Muscle layer of duodenum (tissue), 2 donors: ENCODE measurements around the gene LGALS13.

ENCODE experiments used
- H3K27ac ChIP-seq: one replicate; pipeline ENCODE4 v1.7.0; 2013; ENCODE audit warnings: mild to moderate bottlenecking, low read length
- H3K27me3 ChIP-seq: one replicate; pipeline ENCODE4 v1.7.0; 2013; ENCODE audit warnings: low read depth, mild to moderate bottlenecking, control low read depth, low read length
- H3K36me3 ChIP-seq, 2 donors: one replicate each; pipeline ENCODE4 v1.7.0; 2013; ENCODE audit warnings: low read length in 2 of 2, control low read depth in 1 of 2, mild to moderate bottlenecking in 1 of 2; ENCODE audit not compliant: insufficient read depth in 2 of 2, control insufficient read depth in 1 of 2
- H3K4me1 ChIP-seq, 2 donors: one replicate each; pipeline ENCODE4 v1.7.0; 2013; ENCODE audit warnings: low read length in 2 of 2, mild to moderate bottlenecking in 2 of 2, control low read depth in 1 of 2, moderate library complexity in 1 of 2; ENCODE audit not compliant: insufficient read depth in 2 of 2, control insufficient read depth in 1 of 2
- H3K4me3 ChIP-seq, 2 donors: one replicate each; pipeline ENCODE4 v1.7.0; 2013; ENCODE audit warnings: low read length in 2 of 2, low read depth in 1 of 2, mild to moderate bottlenecking in 1 of 2
- H3K9me3 ChIP-seq, 2 donors: one replicate each; pipeline ENCODE4 v1.7.0; 2013; ENCODE audit warnings: low read length in 2 of 2, control low read depth in 1 of 2, mild to moderate bottlenecking in 1 of 2; ENCODE audit not compliant: control insufficient read depth in 1 of 2
- donor health status: healthy.

Gene LGALS13

GRCh38 chr19:39587496-39587895, 14.8 kb upstream of the LGALS13 start:
- Histone ChIP-seq H3K9me3 (peaks cover 0 to 3% of the 10 kb centered on the region in 2 donors), H3K36me3 (no peaks in the 10 kb centered on the region), H3K27me3 (no peaks in the 10 kb centered on the region), H3K4me1 (no peaks in the 10 kb centered on the region), H3K27ac (no peak overlapping the region), H3K4me3 (no peak overlapping the region)

GRCh38 chr19:39588066-39588465, 14.3 kb upstream of the LGALS13 start:
- H3K4me1 ChIP-seq, result no peaks in the 10 kb centered on the region
- no peaks in the 10 kb centered on the region for H3K36me3 ChIP-seq
- no peak overlapping the region for H3K4me3 ChIP-seq
- H3K27ac ChIP-seq, result no peak overlapping the region
- peaks cover 0 to 3% of the 10 kb centered on the region in 2 donors for H3K9me3 ChIP-seq
- no peaks in the 10 kb centered on the region for H3K27me3 ChIP-seq

GRCh38 chr19:39590265-39590664, 12.1 kb upstream of the LGALS13 start:
- Histone ChIP-seq H3K4me3 (no peak overlapping the region), H3K9me3 (peaks cover 0 to 3% of the 10 kb centered on the region in 2 donors), H3K36me3 (no peaks in the 10 kb centered on the region), H3K27ac (no peak overlapping the region), H3K4me1 (no peaks in the 10 kb centered on the region), H3K27me3 (no peaks in the 10 kb centered on the region)

- no peak overlapping the region for H3K27ac ChIP-seq
- no peaks in the 10 kb centered on the region for H3K36me3 ChIP-seq
- H3K4me1 ChIP-seq, result no peaks in the 10 kb centered on the region
- no peaks in the 10 kb centered on the region for H3K9me3 ChIP-seq
- H3K4me3 ChIP-seq, result no peak overlapping the region
- H3K27me3 ChIP-seq, result no peaks in the 10 kb centered on the region
These were observed 9.9 kb upstream of the LGALS13 start for GRCh38 chr19:39592381-39592780.

GRCh38 chr19:39595950-39596349, 6.4 kb upstream of the LGALS13 start:
- Histone ChIP-seq H3K27me3 (no peaks in the 10 kb centered on the region), H3K4me3 (no peak overlapping the region), H3K9me3 (peaks cover 0 to 9% of the 10 kb centered on the region in 2 donors), H3K4me1 (no peaks in the 10 kb centered on the region), H3K36me3 (no peaks in the 10 kb centered on the region), H3K27ac (no peak overlapping the region)

- Histone ChIP-seq H3K27me3 (no peaks in the 10 kb centered on the region), H3K27ac (no peak overlapping the region), H3K36me3 (no peaks in the 10 kb centered on the region), H3K4me3 (no peak overlapping the region), H3K4me1 (no peaks in the 10 kb centered on the region), H3K9me3 (peaks cover 0 to 9% of the 10 kb centered on the region in 2 donors)
These were observed 5.4 kb upstream of the LGALS13 start for GRCh38 chr19:39596911-39597310.

GRCh38 chr19:39599116-39599515, 3.2 kb upstream of the LGALS13 start:
- Histone ChIP-seq H3K36me3 (no peaks in the 10 kb centered on the region), H3K27ac (no peak overlapping the region), H3K4me3 (no peak overlapping the region), H3K27me3 (no peaks in the 10 kb centered on the region), H3K9me3 (peaks cover 0 to 9% of the 10 kb centered on the region in 2 donors), H3K4me1 (no peaks in the 10 kb centered on the region)

GRCh38 chr19:39603825-39604224, 1.5 kb downstream of the LGALS13 start:
- peaks cover 0 to 7% of the 10 kb centered on the region in 2 donors for H3K9me3 ChIP-seq
- H3K4me1 ChIP-seq, result no peaks in the 10 kb centered on the region
- no peak overlapping the region for H3K4me3 ChIP-seq
- no peak overlapping the region for H3K27ac ChIP-seq
- no peaks in the 10 kb centered on the region for H3K27me3 ChIP-seq
- no peaks in the 10 kb centered on the region for H3K36me3 ChIP-seq

- Histone ChIP-seq H3K36me3 (no peaks in the 10 kb centered on the region), H3K27ac (no peak overlapping the region), H3K4me3 (no peak overlapping the region), H3K27me3 (no peaks in the 10 kb centered on the region), H3K4me1 (no peaks in the 10 kb centered on the region), H3K9me3 (no peaks in the 10 kb centered on the region)
These were observed 4.7 kb downstream of the LGALS13 start for GRCh38 chr19:39607021-39607420.

GRCh38 chr19:39607561-39607960, 5.2 kb downstream of the LGALS13 start:
- no peaks in the 10 kb centered on the region for H3K27me3 ChIP-seq
- H3K9me3 ChIP-seq, result no peaks in the 10 kb centered on the region
- no peaks in the 10 kb centered on the region for H3K36me3 ChIP-seq
- no peak overlapping the region for H3K27ac ChIP-seq
- H3K4me3 ChIP-seq, result no peak overlapping the region
- no peaks in the 10 kb centered on the region for H3K4me1 ChIP-seq

- Histone ChIP-seq H3K4me1 (no peaks in the 10 kb centered on the region), H3K36me3 (no peaks in the 10 kb centered on the region), H3K9me3 (peaks cover 0 to 5% of the 10 kb centered on the region in 2 donors), H3K27ac (no peak overlapping the region), H3K4me3 (no peak overlapping the region), H3K27me3 (peaks cover 3% of the 10 kb centered on the region)
These were observed 11.3 kb downstream of the LGALS13 start for GRCh38 chr19:39613597-39613996.

GRCh38 chr19:39617745-39618144, 15.4 kb downstream of the LGALS13 start:
- H3K9me3 ChIP-seq, result peaks cover 0 to 5% of the 10 kb centered on the region in 2 donors
- H3K27me3 ChIP-seq, result peaks cover 3% of the 10 kb centered on the region

More at GRCh38 chr19:39617745-39618144, 15.4 kb downstream of the LGALS13 start:
- no peaks in the 10 kb centered on the region for H3K36me3 ChIP-seq
- H3K27ac ChIP-seq, result no peak overlapping the region
- H3K4me3 ChIP-seq, result no peak overlapping the region
- no peaks in the 10 kb centered on the region for H3K4me1 ChIP-seq
